Loucy (cell line): ENCODE data around the gene TMEM59.

ENCODE experiments used
- EZH2phosphoT487 ChIP-seq: fragments of 200-600 bp; IDR thresholded peaks from 2 replicates; pipeline ENCODE4 v1.6.1; 2018; ENCODE audit warnings: antibody characterized with exemption, mild to moderate bottlenecking, moderate library complexity, borderline replicate concordance
- TF ChIP-seq, protein P1 (sequence below): fragments of 200-600 bp; sonication (generic); conservative IDR thresholded peaks from 2 replicates; pipeline ENCODE4 v1.5.1; 2014; ENCODE audit warnings: mild to moderate bottlenecking, antibody characterized with exemption, low read length

DNA sequence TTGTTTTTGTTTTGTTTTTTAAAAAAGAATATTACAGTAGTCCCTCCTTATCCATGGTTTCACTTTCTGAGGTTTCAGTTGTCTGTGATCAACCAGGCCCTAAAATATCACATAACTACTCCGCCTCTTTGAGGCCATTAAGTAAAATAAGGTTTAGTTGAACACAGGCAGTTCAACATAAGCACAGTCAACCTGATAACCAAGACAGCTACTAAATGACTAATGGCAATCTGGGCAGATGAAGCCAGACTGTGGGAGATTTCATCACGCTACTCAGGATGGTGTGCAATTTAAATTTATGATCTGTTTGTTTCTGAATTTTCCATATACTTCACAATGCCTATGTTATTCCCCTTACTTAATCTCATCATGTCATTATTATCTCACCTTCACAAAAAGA is 65.1 kb downstream of the TMEM59 start:
- TF ChIP-seq, protein P1, sequence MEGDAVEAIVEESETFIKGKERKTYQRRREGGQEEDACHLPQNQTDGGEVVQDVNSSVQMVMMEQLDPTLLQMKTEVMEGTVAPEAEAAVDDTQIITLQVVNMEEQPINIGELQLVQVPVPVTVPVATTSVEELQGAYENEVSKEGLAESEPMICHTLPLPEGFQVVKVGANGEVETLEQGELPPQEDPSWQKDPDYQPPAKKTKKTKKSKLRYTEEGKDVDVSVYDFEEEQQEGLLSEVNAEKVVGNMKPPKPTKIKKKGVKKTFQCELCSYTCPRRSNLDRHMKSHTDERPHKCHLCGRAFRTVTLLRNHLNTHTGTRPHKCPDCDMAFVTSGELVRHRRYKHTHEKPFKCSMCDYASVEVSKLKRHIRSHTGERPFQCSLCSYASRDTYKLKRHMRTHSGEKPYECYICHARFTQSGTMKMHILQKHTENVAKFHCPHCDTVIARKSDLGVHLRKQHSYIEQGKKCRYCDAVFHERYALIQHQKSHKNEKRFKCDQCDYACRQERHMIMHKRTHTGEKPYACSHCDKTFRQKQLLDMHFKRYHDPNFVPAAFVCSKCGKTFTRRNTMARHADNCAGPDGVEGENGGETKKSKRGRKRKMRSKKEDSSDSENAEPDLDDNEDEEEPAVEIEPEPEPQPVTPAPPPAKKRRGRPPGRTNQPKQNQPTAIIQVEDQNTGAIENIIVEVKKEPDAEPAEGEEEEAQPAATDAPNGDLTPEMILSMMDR = no peak
- TF ChIP-seq EZH2phosphoT487 = no peak
